GM18951 (cell line): ENCODE measurements around the gene SLC9A4.

Experiments used
- POLR2A ChIP-seq: IDR thresholded peaks from 4 replicates; pipeline ENCODE4 v1.6.1; 2011; ENCODE audit warnings: mild to moderate bottlenecking; ENCODE audit not compliant: insufficient read length, insufficient read depth; ENCODE audit errors: extremely low read depth
- in situ Hi-C: fragments of 300-500 bp; cut with MboI; formaldehyde crosslinking; loops from one replicate; pipeline ENCODE4 v1.12.0; 2022; ENCODE audit warnings: low sequenced_read_pairs, mixed read lengths, inconsistent platforms; ENCODE audit not compliant: unreplicated experiment

Gene SLC9A4

DNA sequence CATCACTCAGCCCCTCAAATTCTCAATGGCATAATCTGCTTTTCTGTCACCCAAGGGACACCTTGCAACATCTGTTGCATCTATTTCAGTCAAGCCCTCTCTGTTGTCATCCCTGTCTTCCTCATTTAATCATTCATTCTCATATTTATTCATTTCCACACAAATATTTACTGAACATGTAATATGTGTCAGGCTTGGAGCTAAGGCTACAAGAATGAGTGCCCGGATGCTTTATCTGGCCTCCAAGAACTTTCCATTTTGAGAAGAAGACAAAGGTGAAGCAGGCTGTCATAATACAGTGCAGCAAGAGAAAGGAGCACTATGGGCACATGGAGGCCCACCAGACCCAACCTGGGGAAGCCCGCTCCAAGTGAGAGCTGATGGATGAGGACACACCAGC, 34.4 kb upstream of the SLC9A4 start:
- no peak for TF ChIP-seq POLR2A

DNA sequence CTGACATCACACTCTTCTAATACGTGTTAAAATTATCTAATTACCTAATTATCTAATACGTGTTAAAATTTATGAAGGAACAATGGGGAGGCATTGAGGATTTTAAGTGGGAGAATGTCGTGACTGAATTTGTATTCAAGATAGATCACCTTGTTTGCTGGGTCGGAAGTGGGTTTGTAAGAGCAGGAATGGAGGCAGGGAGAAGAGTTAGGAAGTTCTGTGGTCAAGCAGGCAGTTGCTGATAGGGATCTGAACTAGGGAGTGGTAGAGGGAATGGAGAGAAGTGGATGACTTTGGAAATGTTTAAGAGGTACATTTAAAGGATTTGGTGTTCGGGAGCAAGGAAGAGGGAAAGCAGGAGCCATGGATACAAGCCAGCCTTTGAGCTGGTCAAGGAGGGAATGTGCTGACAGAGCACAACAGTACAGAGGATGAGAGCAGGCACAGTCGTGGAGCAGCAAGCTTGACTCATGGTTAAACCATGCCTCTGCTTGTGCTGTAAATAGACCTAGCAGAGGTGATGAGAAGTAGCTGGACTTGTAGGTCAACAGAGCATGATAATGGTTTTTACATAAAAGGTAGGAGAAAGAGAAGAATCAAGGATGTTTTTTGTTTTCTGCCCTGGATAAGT, 33.8 kb upstream of the SLC9A4 start:
- in situ Hi-C loops = no loop called here
- no peak for TF ChIP-seq POLR2A

More for the DNA sequence above, 34.4 kb upstream of the SLC9A4 start:
- in situ Hi-C loops = no loop called here

DNA sequence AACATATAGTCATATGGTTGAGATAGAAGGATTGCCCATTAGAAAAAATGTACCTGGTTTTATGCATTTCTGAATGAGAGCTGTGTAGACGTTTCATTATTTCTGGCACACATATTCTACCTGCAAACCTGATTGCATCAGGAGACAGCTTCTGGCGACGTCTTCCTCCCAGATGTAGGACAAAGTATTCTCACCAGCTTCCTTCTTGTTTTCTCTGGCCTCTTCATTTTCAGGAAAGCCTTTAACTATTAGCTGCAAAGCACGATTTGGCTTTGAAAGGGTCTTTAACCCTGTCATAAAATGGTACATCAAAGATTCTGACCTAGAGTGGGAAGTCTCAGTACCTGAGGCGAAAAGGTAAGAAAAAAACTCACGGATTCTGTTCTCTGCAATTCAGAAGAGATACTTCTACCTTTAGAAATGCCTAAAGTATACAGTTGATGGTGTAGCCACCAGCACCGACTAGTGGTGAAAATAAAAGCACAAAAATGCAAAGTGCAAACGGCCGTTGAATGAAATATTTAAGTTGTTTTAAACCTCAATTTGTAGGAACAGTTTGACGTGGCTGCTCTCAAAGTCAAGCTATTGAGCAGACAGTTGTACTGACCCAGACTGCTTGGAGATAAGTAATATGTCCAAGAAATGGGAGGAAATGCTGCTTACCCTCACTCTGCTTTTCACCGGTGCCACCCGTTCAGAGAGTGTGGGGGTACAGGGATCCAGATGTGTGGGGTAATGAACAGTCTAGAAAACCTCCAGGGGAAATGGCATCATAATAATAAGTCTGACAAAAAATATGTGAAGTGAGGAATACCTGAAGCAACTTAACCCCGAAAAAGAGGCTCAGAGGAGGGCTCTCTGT, 29.8 kb upstream of the SLC9A4 start:
- no peak for TF ChIP-seq POLR2A
- in situ Hi-C loops = loop anchor here (5.0 to 10.0 kb wide), 2 partner anchors 201 to 428 kb away; no protein-coding TSS in a partner anchor

DNA sequence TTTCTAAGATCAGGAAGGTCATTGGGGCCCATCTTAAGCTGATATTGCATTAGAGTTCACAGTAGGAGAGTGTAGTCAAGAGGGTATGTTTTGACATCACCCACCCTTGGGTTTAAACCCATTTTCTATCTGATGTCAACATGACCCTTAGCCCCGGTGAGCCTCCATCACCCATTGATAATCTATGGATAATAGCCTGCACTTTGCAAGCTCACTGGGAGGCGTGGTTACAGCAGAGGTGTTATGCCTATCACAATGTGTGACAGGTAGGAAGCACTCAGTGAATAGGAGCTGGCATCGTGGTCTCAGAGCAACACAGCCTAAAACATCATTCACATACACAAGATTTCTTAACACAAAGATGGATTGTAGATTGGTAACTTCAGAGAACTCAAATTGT, 28.8 kb upstream of the SLC9A4 start:
- in situ Hi-C loops = loop anchor here (5.0 to 10.0 kb wide), 2 partner anchors 202 to 429 kb away; no protein-coding TSS in a partner anchor
- TF ChIP-seq POLR2A = no peak

DNA sequence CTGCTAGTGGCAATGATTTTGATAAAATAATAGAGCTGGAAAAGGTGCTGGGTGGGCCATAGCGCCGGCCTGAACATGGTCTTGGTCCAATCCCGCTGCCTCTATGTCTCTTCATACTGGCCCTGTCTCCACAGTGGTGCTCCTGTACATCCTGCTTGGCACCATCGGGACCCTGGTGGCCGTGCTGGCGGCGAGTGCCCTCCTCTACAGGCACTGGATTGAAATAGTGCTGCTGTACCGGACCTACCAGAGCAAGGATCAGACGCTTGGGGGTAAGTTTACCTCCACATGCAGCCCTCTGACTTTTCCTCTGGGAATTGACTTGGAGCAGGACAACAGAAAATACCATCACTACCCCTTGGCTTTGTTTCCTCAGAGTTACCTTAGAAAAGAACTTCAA, 26.1 kb upstream of the SLC9A4 start:
- in situ Hi-C loops = loop anchor here (10.0 kb wide), 1 partner anchor 432 kb away; no protein-coding TSS in a partner anchor
- TF ChIP-seq POLR2A = no peak

DNA sequence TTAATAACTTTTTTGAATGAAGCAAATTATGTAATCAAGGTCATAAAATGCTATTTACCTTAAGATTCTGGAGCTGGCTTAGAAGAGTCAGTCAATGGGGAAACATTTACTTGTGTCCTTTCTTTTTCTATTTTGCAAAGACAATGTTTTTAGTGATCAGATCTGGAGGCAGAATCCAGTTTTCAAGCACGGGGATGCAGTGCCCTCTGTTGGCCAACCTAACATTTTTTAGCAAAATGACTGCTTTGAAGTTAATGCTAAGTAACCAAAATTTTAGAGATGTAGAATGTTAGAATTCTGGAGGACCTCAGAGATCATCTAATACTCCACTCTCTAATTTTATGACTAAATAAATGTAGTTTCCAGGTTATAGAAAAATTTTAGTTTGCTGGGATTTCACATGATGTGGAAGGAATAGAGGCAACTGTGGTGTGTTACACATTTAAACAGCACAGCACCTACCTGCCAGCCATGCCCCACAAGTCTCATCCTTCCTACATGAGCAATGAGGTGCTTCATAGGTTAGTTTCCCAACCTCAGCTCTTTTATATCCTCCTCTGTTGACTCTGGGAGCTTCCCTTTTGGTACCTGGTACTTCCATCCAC, 23.6 kb upstream of the SLC9A4 start:
- in situ Hi-C loops = loop anchor here (10.0 kb wide), 1 partner anchor 435 kb away; no protein-coding TSS in a partner anchor

DNA sequence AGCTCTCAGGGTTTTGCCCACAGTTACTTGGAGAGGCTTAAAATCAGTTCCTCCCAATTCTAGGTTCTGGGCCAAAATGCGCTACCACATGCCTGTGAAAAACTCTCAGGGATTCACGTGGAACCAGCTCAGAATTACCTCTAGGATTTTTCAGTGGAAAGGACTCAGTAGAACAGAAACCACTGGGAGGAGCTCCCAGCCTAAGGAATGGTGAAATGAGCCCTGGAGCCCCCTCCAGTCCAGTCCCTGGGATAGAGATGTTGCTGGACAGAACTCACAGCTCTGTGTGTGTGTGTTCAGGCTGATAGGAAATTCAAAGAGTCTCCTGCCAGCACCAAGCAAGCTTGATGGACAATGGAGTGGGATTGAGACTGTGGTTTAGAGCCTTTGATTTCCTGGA, 21.1 kb upstream of the SLC9A4 start:
- no peak for TF ChIP-seq POLR2A
- in situ Hi-C loops = no loop called here

More for the DNA sequence above, 23.6 kb upstream of the SLC9A4 start:
- TF ChIP-seq POLR2A = no peak

DNA sequence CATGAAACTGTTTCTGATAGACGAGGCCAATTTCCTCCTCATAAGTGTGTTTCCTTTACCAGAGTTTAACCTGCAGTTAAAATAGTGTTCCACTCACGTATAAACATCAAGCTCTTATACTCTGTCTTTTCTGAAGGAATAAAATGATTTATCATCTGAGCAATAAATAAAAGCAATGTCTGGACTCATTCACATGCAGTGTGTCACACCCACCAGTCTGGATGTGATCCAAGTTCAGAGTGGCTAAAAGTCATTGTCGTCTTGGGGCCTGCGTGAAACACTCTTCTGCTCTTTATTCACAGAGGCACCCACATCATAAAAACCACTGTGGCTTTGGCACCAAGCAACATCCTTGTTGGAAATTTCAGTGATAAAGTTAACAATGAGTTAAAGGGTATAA, 19.5 kb upstream of the SLC9A4 start:
- in situ Hi-C loops = no loop called here
- TF ChIP-seq POLR2A = no peak

DNA sequence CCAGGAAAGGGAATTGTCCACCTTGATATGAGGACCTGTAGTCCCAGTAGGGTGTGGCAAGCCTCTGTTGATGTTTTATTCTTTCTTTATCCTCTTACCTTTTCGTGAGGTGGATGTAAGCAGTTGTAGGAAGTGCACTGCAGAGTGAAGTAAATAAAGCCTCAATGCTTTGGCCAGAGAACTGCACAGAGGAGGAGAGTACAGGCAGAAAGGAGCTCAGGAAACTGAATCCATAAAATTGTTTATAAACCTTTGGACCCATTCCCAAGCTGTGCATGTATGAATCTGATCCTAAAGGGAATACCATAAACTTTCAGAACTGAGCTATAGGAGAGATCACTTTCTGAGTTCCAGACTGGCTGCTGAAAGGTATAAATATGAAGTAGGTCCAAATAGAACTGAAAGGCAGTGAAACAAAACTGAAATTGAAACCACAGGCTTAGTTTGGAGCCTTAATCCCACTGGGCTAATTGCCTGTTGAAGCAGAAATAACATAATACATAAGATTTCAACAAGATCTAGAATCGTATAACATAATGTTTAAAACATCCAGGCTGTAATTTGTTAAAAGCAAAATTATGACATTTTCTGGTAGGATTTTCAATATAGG, 17.9 kb upstream of the SLC9A4 start:
- in situ Hi-C loops = no loop called here
- no peak for TF ChIP-seq POLR2A

DNA sequence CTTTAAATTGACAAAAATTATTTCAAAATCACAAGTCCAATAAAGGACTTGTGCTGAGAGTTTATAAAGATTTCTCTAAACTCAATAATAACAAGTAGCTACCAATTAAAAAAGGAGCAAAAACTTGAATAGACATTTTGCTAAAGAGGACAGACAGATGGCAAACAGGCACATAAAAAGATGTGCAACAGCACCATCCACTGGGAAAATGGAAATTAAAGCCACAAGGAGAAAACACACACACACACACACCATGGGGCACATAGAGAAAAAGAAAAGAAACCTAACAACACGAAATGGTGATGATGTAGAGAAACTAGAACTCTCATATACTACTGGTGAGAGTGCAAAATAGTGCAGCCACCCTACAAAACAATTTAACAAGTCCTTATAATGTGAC, 12.6 kb upstream of the SLC9A4 start:
- in situ Hi-C loops = no loop called here

DNA sequence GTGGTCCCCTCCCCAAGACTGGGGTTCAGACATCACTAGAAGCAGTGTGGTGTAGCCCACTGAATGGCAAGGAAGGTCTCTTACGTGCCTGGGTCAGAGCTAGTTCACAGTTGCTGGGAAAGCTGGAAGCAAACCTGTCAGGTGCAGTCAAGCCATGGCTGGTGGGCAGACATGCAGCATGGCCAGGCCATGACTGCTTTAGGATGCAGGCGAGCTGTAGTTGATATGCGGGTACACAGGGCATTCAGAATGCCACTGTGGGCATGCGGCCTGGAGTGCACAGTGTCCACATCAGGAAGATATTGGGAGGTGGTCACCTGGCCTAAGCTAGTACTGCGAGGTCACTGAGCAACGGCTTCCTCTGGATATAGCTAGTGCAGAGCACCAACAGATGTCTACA, 11.8 kb upstream of the SLC9A4 start:
- in situ Hi-C loops = no loop called here
- no peak for TF ChIP-seq POLR2A

More for the DNA sequence above, 12.6 kb upstream of the SLC9A4 start:
- no peak for TF ChIP-seq POLR2A

DNA sequence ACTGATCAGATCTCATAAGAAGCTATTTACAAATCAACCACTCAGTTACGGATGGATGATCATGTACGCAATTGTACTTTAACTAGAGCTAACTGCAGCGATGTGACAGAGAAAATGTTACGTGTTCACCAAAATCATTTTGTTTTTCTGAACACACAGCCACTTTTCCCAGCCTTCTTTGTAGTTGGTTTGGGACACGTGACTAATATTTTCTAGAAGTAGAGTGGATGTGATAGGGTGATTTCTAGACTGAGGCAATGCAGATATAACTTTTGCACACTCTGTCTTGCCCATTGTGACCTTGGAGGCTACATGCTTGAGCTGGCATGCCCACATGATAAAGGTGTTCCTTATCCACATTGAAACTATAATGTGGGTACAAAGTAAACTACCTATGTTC, 9.9 kb upstream of the SLC9A4 start:
- TF ChIP-seq POLR2A = no peak
- in situ Hi-C loops = no loop called here

DNA sequence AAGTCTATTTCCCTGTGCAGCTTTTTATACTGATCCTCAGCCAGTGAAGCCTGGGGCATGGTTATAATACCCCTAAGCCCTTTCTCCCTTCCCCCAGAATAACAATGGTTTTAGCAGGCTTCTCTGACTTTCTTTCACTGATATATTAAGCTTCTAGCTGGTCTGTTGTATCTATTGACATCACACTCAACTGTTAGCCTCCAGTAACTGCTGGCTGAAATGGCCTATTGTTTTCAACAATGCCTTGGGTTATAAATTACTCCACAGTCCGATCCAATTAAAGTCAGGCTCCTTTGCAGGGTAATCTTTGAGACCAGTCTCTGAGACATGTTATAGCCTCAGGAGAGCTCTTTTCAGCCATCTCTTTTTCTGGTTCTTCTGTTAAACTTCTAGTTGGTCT, 2.9 kb upstream of the SLC9A4 start:
- in situ Hi-C loops = no loop called here
- TF ChIP-seq POLR2A = no peak
